GM21528 (cell line): ENCODE measurements around the gene PAK6.

Source experiments
- ATAC-seq: cut with Tn5 transposase; IDR thresholded peaks from one replicate; pipeline ENCODE4 v1.9.1; 2021; ENCODE audit warnings: mild to moderate bottlenecking, moderate library complexity; ENCODE audit not compliant: unreplicated experiment, low FRiP score

The PAK6 gene

DNA sequence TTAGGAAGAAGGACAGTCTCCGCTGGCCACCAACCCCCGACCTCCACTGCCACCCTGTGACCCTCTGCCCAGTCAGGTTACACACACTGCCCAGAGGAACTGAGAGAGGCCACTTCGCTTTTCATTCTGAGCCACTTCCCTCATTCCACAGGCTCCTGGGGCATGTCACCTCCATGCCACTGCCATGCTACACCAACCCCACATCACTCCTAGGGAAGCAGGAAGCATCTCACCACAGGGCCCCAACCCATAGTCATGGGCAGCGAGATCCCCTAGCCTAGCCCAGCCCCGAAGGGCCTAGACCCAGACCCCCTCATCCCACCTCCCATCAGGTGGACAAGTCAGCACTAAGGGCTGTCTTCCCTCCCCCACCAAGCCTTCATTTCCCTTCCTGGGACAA lies 67.5 kb downstream of the PAK6 start:
- ATAC-seq = no peak

DNA sequence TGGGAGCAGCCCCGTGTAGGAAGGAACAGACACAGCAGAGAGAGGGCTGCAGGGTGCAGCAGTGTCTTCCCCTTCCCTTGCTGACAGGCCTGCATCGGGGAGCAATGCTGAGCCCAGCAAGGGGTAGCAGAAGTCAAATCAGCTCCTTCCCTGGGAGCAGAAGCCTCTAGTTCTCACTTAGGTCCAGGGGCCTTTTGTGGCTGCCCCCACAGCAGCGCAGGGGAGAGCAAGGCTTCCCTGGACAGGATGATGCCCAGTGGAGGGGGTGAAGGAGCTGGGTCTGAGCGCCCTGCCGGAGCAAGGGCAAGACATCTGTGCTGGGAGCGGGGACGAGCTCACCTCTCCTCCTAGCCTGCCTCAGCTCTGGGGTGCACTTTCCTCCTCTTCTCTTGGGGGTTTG lies 68.0 kb downstream of the PAK6 start:
- ATAC-seq = no peak

DNA sequence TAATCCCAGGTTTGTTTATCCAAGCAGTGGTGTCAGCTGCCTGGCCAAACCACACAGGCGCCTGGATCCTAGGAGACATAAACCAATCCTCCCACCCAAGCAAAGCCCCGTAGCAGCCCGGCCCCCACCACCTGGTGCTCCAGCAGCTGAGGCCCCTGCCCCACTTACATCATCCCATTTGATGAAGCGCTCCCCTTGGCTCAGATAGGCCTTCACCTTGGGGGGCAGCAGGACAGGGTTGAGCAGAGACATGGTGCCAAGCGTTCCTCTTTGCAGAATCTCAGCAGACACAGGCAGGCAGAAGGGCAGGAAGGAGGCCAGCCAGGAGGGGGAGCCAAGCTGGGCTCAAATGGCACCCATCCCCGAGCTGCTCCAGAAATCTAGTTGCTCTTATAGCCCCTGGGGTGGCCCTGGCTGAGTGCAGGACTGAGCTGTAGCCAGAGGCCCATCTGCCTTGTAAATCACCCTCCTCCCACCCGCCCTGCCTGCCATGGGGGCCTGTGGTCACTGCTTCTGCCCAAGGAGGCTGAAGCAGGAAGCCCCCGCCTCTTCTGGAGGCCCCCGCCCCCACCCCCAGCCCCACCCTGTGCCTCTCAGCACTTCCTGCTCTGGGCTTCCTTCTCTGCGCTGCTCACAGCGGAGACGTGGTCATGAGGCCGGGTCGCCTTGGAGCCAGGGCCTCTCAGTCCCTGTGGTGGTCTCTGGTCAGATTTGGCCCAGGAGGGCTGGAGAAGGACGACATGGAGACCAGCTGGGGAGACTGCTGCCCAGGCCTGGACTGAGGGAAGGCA lies 68.8 kb downstream of the PAK6 start, which contains the start of gene PLCB2:
TSS of gene PLCB2 (minus strand) at position 515 of the 791 bp plus-strand sequence. CDS start at position 252, 263 bp downstream.
- ATAC-seq = peak; percentile 66

DNA sequence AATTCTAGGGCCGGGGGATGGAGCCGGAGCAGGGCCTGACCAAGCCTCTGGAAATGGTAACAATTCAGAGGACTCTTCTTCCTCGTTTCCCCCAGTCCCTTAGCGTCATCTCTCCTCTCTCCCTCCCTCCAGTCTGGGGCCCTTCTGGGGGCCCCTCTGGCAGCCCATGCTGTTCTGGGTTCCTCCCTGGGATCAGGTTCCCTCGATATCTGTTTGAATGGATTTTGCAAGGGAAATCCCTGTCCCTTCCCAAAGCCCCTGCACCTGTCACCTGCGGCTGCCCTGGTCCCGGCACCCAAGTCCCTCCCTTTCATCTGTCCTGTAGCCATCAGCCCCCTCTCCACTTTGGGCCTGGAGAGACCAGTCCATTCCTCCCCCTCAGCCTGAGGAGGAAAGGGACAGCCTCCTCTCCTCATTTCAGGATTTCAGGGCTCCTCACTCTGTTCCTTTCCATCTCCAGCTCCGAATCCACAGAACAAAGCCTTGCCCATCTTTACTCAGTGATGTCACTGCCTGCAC lies 70.5 kb downstream of the PAK6 start:
- ATAC-seq = no peak

DNA sequence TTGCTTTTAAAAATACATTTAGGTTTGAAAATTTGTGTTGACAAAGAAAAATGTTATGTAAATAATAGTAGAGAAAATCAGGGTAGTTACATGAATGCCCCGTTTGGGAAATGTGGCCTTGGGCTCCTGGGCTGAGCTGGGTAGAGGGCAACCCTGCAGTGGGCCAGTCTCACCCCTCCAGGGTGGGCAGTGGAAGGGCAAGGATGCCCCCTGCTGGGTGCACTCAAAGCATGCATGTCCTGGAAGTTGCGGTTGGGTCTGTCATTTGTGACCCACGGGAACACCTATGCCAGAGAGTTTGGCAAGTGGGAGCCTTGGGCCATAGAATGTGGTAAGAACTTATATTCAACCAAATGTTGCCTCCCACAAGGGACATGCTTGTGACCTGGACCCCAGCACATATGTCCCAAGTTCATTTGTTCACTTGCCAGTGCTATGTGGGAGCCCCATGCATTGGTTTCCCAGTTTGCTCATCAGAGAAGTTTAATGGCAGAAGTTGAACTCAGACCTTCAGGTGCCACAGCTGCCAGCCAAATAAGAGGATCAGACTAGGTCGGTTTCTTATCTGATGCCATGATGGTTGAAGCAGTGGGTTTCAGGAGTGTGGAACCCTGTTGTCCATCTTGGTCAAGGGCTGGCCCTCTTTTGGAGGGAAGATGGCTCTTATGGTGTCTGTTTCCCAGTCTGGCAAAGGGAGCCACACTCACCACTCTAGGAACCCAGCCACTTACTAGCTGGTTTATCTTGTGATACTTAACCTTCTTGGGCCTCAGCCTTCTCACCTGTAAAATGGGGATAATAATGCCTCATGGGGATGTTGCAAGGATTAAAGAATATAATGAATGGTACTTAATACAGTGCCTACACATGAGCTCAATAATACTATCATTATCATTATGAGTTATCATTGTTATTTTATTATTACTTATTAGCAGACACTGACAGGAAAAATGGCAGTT lies 71.4 kb downstream of the PAK6 start:
- ATAC-seq = no peak

DNA sequence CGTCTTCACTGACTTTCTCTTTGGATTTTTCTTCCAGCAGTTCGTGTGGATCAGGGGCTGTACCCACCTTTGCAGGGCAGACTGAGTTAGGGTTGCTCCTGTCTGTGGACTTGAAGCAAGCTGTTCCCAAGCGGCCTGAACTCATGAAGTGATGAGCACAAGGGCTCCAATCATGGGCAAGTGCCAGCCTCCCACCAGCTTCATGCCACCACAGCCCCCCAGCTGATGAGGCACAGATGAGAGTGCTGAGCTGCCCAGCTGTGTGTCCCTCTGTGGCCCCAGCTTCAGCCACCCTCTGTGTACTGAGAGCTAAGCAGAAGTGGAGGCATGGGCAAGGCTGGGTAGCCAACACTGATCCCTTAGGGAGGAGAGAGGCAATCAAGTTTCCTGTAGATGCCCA lies 72.1 kb downstream of the PAK6 start:
- no peak for ATAC-seq

DNA sequence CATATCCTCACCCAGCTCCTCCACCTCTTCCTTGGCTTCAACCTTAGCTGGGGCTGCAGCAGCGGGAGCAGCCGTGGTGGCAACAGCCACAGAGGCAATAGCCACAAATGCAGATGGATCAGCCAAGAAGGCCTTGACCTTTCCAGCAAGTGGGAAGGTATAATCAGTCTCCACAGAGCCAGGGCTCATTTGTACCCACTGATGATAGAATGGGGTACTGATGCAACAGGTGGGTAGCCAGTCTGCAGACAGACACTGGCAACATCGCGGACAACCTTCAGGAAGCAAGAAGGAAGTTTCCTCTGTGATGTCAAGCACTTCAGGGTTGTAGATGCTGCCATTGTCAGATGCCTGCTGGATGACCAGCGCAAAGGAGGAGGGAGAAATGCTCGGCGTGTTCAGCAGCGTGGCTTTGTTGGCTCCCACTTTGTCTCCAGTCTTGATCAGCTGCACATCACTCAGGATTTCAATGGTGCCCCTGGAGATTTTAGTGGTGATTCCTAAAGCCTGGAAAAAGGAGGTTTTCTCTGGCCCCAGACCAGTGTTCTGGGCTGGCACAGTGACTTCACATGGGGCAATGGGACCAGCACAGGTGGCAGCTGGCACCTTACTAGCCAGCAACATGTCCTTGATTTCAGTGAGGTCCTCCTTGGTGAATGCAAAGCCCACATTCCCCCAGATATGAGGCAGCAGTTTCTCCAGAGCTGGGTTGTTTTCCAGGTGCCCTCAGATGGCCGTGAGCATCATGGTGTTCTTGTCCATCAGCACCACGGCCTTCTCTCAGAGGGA lies 73.7 kb downstream of the PAK6 start:
- no peak for ATAC-seq

DNA sequence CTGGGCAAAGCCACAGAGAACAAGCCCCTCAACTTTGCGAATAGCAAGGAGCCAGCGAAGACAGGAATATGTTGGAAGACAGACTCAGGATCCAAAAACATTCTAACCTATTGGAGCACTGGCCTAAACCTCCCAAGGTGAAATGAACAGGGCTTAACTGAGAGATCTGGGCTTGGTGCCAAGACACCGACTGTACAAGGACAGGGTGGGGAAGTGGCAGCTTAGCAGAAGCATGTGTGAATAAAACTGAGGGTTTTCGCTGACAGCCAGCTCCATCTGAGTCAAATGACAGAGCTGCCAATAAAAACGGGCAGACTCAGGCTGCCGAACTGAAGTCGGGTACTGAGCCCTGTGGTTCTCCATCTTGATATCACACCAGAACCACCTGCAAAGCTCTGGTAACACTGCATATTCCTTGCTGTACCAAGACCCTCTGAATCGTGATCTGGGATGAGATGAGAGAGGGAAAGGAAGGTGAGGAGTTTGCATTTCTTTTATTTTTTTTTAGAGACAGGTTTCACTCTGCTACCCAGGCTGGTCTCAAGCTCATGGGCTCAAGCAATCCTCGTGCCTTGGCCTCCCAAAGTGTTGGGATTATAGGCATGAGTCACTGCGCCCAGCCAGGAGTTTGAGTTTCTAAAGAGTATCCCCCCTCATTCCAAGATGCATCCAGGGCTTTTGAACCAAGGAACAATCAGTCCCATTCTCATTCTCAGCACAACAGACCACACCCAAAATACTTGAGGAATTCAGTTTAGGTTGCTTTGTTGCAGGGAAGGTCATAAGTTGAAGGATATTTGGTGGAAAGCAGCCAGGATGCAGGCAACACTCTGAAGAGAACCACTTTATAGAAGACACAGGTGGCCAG lies 74.9 kb downstream of the PAK6 start:
- ATAC-seq = no peak

DNA sequence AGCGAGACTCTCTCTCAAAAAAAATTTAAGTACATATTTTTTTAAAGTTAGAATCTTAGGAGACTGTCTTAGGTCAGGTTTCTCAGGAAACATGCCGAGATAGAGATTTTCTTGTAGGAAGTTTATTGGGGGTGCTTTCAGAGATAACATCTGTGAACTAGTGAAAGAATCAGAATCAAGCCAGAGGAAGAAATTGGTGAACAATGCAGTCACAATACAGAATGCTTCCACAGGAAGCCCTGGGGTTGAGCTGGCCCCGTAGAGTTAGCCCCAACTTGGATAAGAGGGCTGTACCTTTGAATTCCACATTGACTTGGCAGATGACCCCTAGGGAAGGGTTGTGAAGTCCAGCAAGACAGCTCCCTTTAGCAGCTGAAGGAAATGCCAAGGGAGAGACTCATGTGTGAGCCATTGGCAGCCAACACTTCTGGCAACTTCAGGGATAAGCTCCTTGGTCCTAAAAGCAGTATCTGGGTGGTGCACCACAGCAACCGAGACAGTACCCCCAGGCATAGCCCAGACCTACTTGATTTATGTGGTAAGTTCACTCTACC lies 75.9 kb downstream of the PAK6 start:
- ATAC-seq = no peak

DNA sequence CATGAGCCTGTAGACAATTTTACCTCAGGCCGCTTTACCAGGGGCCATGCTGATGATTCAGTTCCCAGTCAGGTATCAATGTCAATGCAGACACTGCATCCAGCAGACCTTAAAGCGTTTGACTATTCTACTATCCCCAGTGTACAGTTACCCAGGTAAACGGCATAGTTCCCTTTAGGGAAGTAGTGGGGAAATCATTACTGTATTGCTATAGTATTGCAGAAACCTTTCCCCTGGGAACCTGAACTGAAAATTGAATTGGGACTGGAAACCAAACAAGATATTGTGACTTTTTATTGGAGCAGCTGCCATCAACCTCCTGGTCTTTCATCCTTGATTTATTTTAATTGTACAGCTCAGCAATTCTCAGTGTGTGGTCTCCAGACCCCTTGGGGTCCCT lies 78.1 kb downstream of the PAK6 start:
- no peak for ATAC-seq

DNA sequence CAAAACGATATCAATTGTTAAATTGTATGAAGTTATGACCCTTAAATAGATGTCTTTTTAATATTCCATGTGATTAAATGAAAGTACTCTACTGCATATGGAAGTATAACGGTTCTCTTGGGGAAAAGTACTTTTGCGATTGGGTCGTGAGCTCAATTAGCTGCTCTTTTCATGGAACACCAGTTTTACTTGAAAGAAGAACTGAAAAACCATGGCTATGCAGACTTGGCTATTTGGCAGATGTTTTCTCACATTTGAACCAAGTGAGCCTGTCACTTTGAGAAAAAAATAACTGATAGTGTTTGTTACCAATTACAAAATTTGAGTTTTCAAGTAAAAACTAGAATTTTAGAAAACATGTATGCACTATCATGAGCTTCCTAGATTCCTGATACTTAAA lies 78.7 kb downstream of the PAK6 start:
- ATAC-seq = no peak

DNA sequence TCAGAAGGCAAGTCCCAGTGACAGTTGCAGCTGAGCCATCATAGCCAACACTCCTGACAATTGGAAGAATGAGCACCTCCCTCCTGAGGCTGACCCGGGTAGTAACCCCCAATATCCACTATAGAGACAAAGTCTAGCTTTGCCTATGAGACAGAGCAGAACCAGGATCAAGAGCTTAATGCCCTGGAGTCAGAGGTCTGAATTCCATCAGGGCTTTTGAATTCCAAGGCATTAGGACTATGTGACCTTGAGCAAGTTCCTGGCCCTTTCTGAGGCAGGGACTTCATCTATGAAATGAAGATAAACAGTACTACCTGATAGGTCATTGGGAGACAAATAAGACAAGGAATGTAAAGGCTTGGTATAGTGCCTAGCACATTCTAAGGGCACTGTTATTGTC lies 81.5 kb downstream of the PAK6 start:
- no peak for ATAC-seq

DNA sequence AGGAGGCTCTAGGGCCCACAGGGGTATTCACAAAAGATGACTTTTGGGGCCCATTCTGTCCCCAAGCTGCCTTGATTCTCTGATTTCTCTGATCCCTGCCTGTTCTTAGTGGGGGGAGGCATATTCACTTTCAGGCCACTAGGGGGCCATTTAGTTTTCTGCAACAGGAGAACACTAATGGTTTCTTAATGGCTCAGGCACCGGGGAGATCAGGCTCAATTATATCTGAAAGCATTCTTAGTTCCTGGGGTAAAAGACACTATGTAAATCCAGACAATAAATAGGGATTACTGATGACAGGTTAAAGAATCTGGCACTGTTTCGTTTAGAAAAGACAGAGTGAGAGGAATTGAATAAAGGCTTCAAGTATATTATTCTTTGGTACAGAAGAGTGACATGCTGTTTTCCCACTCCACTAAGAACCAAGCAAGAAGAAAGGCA lies 82.1 kb downstream of the PAK6 start:
- ATAC-seq = no peak

DNA sequence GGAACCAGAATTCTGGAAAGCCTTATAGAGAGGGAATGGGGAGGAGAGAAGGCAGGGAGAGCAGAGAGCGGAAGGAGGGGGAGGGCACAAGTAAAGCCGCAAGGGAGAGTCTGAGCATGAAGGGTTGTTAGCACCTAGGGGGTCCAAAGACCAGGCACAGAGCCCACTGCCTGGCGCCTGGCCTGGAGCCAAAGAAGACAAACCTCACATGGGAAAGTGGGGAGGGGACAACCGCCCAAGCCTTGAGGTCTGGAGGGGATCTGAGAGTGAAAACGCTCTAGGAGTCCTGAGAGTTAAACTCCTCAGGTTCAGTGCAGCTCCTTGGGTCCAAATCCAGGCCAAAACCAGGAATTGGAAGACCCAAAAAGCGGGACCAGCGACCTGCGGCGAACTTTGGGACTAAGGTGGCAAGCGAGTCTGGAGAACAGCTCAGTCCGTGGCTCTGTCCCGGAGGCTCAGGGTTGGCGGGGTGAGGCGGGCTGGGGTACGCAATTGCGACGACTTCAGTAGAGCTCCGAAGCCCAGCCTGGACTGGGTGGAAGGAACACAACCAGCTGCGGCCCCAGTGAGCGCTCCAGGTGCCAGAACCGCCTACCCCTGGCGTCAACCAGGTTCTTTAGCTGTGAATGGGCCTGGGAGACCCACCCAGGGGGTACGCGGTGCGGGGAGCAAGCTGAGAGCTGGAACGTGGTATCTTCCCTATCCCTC lies 83.8 kb downstream of the PAK6 start:
- ATAC-seq = no peak

DNA sequence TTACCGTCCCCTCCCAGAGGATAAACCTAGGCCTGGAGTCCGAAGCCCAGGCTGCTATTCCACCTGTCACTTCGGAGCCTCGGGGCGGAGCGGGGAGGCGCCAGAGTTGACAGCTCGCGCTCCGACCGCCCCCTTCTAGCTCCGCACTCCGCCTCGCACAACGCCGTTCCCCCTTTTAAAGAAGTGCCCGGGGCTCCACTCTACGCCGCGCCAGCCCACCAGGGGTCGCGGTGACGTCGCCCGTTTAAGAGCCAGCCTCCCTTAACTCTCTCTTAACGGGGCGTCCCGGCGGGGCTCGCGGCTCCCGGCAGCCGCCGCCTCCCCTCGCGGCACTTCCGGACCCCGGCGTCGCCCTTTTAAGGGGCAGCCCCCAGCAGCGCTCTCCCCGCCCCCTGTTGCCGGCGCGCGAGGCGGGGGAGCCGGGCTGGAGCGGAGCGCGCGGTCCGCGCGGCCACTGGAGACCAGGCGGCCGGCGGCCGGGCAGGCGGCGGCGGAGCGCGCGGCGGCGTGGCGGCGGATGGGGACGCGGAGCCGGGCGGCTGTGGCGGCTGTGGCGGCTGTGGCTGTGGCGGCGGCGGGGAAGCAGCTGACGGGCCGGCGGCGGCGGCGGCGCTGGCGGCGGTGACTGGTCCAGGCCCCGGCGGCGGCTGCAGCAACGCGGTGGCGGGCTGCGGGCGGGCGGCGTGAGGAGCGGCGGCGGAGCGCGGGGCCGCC lies 84.5 kb downstream of the PAK6 start, which contains the start of gene INAFM2:
TSS of gene INAFM2 (plus strand) at position 454 of the 714 bp plus-strand sequence. CDS start 364 bp downstream, outside the sequence.
- ATAC-seq = peak; percentile 84

DNA sequence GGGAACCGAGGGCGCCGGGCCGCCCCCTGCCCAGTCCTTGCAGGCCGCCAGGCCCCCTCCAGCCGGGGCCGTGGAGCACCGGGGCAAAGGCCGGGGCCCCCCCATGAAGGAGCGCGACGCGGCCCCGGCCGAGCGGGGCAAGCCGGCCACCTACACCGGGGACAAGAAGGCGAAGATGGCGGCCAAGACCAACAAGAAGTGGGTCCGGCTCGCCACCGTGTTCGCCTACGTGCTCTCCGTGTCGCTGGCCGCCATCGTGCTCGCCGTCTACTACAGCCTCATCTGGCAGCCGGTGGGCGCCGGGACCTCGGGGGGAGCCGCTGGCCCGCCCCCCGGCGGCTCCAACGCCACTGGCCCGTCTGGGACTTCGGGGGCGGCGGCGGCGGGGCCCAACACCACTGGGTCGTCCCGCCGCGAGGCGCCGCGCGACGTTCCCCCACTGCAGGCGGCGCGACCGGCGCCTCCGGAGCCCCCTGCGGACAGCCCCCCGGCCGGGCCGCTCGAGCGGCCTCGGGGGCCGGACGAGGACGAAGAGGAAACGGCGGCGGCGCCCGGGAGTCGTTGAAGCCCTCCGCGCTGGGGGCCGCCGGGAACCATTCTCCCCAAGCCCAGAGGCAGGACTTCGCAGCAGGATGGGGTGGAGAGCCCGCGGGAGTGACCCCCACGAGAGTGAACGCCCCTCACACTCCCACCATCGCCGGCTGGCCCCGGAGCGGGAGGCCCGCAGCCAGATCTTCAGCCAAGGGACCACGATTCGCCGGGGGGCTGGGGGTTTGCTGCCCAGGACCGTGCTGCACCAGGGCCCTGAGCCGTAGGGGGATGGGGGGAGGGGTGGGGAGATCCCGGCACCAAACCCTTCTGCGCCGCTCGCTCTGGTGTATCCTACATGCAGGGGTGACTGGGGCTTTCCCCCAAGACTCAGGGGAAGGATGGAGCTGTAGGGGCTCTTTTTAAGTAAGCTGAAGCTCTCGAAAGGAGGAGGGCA lies 85.4 kb downstream of the PAK6 start:
- peak; percentile 16 for ATAC-seq

DNA sequence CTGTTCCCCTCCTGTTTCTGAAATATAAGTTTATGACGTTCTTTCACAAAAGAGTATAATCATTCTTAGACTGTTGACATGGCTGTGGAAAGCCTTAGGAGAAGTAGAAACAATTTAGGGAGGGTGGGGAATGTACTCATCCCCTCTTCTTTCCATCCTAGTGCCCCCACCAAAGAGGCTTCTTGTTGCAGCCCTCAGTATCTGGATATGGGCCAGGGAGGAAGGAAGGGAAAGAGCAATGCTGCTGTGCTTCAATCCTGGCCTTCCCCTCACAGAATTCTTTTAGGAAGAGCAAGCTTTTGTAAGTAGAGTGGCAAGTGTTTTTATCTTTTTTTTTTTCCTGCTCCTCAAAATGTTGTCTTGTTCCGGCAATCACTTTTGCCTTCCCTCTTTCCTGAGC lies 86.3 kb downstream of the PAK6 start:
- ATAC-seq = no peak
